K562 (cell line): ENCODE measurements around the gene NET1. TPM values are rescaled to one million over a fixed set of nuclear protein-coding genes. Genes with fewer than 3 reads are reported as not detected.
A peak's percentile ranks its signal among the peaks of the same experiment; 100 is the strongest.

ENCODE experiments used
- BHLHE40 ChIP-seq: IDR thresholded peaks from 2 replicates; pipeline ENCODE4 v1.6.1; 2011; ENCODE audit warnings: low read length, improper control_type of control experiment
- CCAR2 ChIP-seq: fragments of 200-400 bp; formaldehyde crosslinking; IDR thresholded peaks from 2 replicates; pipeline ENCODE4 v1.6.1; 2017; ENCODE audit warnings: mild to moderate bottlenecking, low read depth, low read length
- FOSL1 ChIP-seq: fragments of 200-800 bp; sonication (Bioruptor generic); conservative IDR thresholded peaks from 2 replicates; pipeline ENCODE4 v1.6.1; 2016; ENCODE audit warnings: missing genetic modification characterization, missing compliant biosample characterization
- GATAD2B ChIP-seq: fragments of 450-650 bp; IDR thresholded peaks from 2 replicates; pipeline ENCODE4 v1.6.1; 2017; ENCODE audit warnings: mild to moderate bottlenecking, borderline replicate concordance
- GTF2A2 ChIP-seq: IDR thresholded peaks from 2 replicates; pipeline ENCODE4 v1.6.1; 2016; ENCODE audit warnings: mild to moderate bottlenecking, missing genetic modification characterization, missing compliant biosample characterization
- POLR2A ChIP-seq: fragments of 450-650 bp; conservative IDR thresholded peaks from 2 replicates; pipeline ENCODE4 v1.6.1; 2016
- RBM34 ChIP-seq: fragments of 200-400 bp; formaldehyde crosslinking; IDR thresholded peaks from 2 replicates; pipeline ENCODE4 v1.6.1; 2018; ENCODE audit warnings: low read length, borderline replicate concordance; ENCODE audit not compliant: insufficient read depth
- SREBF1 ChIP-seq: fragments of 150-350 bp; IDR thresholded peaks from 2 replicates; pipeline ENCODE4 v1.6.1; 2014; ENCODE audit warnings: antibody characterized with exemption, low read depth, low read length, borderline replicate concordance
- TEAD1 ChIP-seq, 2 experiments: fragments of 450-650 bp in 1 of 2; sonication (generic) in 1 of 2; formaldehyde crosslinking; IDR thresholded peaks; 2 replicates each; pipeline versions ENCODE4 v1.4.0 to v1.8.0; 2020 to 2022; ENCODE audit warnings: mild to moderate bottlenecking in 2 of 2, missing genetic modification reagents in 1 of 2
- WHSC1 ChIP-seq: IDR thresholded peaks from one replicate; pipeline ENCODE4 v1.6.1; 2012; ENCODE audit warnings: low read length, control low read depth, inconsistent platforms
- XRCC5 ChIP-seq: fragments of 200-400 bp; formaldehyde crosslinking; IDR thresholded peaks from 2 replicates; pipeline ENCODE4 v1.6.1; 2017; ENCODE audit warnings: low read depth, mild to moderate bottlenecking, low read length
- ZBTB7A ChIP-seq: IDR thresholded peaks from 2 replicates; pipeline ENCODE4 v1.6.1; 2011; ENCODE audit warnings: low read depth, mild to moderate bottlenecking, low read length, moderate library complexity, borderline replicate concordance; ENCODE audit not compliant: control insufficient read depth
- ZNF778 ChIP-seq: fragments of 450-650 bp; formaldehyde crosslinking; IDR thresholded peaks from 2 replicates; pipeline ENCODE4 v1.4.0; 2020; ENCODE audit warnings: mild to moderate bottlenecking, moderate library complexity
- polyA plus RNA-seq, 8 experiments: library from polyadenylated mRNA; depleted of rRNA in 4 of 8; stranded (reverse) in 5 of 8; unstranded in 3 of 8; fragments of >200 nt; fragmentation: Nextera tagmentation in 2 of 8; fragmentation: Illumina TruSeq in 1 of 8; extraction: Ambion mirVana in 2 of 8; extraction: Trizol in 1 of 8; gene quantifications; 2 replicates each; pipeline versions ENCODE4 v1.2.1 to v1.2.3, GENCODE V29; 2011 to 2014; ENCODE audit warnings: inconsistent platforms in 1 of 8, missing spikeins in 1 of 8
- total RNA-seq, 7 experiments: library from RNA; depleted of rRNA in 6 of 7; stranded (reverse); fragments of >200 nt in 6 of 7; fragmentation: Illumina TruSeq in 2 of 7; extraction: Trizol in 2 of 7; gene quantifications; 2 replicates each; pipeline versions ENCODE4 v1.2.1 to v1.2.3, GENCODE V29; 2011 to 2021; ENCODE audit warnings: low replicate concordance in 1 of 7
- TF ChIP-seq, protein P1 (sequence below): fragments of 450-650 bp; formaldehyde crosslinking; IDR thresholded peaks from 2 replicates; pipeline ENCODE4 v1.4.0; 2022; ENCODE audit warnings: missing genetic modification characterization
- TF ChIP-seq, protein P2 (sequence below): fragments of 250-450 bp; sonication (Bioruptor Pico); IDR thresholded peaks from 2 replicates; pipeline ENCODE4 v1.5.0; 2021; ENCODE audit warnings: mild to moderate bottlenecking, borderline replicate concordance
- TF ChIP-seq, protein P3 (sequence below), 2 experiments: IDR thresholded peaks in 1 of 2; conservative IDR thresholded peaks in 1 of 2; 2 replicates each; pipeline ENCODE4 v1.6.1; 2016; ENCODE audit warnings: low read depth in 2 of 2, mild to moderate bottlenecking in 1 of 2, missing compliant biosample characterization in 1 of 2, missing genetic modification characterization in 1 of 2, moderate library complexity in 1 of 2
- TF ChIP-seq, protein P4 (sequence below): fragments of 250-450 bp; sonication (Bioruptor Pico); IDR thresholded peaks from 2 replicates; pipeline ENCODE4 v1.8.0; 2022; ENCODE audit warnings: inconsistent platforms

The NET1 gene
- total and polyA plus RNA-seq, 9 of the 15 experiments (the other 6 are each of a cell fraction or from before 2014, with no cell fraction given), result 47.4 to 258 (median 106) TPM

DNA sequence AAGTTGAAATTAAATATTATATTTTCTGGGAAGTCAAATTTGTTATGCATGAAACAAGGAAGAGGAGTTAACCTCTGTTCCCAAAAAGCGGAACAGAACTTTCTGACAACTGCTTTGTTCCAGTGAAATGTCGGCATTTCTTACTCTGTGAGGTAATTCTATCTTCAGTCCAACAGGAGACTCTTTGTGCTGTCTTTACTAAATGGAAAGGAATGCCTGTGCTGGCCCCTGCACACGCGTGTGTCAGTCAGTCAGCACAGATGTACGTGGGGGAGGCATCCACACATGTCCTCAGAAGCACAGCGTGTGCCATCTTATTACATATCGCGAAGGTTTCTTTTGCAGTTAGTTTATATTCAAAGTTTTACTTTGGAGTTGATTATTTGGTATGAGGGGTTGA, 37.5 kb downstream of the NET1 start (continued):
- TF ChIP-seq, protein P1, sequence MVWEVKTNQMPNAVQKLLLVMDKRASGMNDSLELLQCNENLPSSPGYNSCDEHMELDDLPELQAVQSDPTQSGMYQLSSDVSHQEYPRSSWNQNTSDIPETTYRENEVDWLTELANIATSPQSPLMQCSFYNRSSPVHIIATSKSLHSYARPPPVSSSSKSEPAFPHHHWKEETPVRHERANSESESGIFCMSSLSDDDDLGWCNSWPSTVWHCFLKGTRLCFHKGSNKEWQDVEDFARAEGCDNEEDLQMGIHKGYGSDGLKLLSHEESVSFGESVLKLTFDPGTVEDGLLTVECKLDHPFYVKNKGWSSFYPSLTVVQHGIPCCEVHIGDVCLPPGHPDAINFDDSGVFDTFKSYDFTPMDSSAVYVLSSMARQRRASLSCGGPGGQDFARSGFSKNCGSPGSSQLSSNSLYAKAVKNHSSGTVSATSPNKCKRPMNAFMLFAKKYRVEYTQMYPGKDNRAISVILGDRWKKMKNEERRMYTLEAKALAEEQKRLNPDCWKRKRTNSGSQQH (CRISPR knock-in tag), result no peak
- TF ChIP-seq RBM34 (no peak), SREBF1 (no peak), TEAD1 (CRISPR knock-in tag; IDR thresholded peaks at IDR 0.05) (peak; percentile 37 to 68; a peak in 1 of 4 replicates), CCAR2 (no peak), ZBTB7A (no peak), GATAD2B (no peak; the same call in 1 of the 2 replicates), WHSC1 (no peak), XRCC5 (no peak), POLR2A (no peak), BHLHE40 (peak; percentile 66), GTF2A2 (tag) (no peak), FOSL1 (0 out of 2 replicates have a peak, but pooled peaks have one; percentile 14), ZNF778 (no peak)
- TF ChIP-seq, protein P2, sequence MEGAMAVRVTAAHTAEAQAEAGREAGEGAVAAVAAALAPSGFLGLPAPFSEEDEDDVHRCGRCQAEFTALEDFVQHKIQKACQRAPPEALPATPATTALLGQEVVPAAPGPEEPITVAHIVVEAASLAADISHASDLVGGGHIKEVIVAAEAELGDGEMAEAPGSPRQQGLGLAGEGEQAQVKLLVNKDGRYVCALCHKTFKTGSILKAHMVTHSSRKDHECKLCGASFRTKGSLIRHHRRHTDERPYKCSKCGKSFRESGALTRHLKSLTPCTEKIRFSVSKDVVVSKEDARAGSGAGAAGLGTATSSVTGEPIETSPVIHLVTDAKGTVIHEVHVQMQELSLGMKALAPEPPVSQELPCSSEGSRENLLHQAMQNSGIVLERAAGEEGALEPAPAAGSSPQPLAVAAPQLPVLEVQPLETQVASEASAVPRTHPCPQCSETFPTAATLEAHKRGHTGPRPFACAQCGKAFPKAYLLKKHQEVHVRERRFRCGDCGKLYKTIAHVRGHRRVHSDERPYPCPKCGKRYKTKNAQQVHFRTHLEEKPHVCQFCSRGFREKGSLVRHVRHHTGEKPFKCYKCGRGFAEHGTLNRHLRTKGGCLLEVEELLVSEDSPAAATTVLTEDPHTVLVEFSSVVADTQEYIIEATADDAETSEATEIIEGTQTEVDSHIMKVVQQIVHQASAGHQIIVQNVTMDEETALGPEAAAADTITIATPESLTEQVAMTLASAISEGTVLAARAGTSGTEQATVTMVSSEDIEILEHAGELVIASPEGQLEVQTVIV (CRISPR knock-in tag), result no peak
- TF ChIP-seq, protein P3, sequence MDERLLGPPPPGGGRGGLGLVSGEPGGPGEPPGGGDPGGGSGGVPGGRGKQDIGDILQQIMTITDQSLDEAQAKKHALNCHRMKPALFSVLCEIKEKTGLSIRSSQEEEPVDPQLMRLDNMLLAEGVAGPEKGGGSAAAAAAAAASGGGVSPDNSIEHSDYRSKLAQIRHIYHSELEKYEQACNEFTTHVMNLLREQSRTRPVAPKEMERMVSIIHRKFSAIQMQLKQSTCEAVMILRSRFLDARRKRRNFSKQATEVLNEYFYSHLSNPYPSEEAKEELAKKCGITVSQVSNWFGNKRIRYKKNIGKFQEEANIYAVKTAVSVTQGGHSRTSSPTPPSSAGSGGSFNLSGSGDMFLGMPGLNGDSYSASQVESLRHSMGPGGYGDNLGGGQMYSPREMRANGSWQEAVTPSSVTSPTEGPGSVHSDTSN (CRISPR knock-in tag; IDR thresholded peaks at IDR 0.05; ENCODE audit: low read depth), result no peak
- TF ChIP-seq, protein P3 (tag; conservative IDR thresholded peaks at IDR 0.05; ENCODE audit: low read depth), result peak; percentile 21; the same call in 1 of the 2 replicates
- TF ChIP-seq, protein P4, sequence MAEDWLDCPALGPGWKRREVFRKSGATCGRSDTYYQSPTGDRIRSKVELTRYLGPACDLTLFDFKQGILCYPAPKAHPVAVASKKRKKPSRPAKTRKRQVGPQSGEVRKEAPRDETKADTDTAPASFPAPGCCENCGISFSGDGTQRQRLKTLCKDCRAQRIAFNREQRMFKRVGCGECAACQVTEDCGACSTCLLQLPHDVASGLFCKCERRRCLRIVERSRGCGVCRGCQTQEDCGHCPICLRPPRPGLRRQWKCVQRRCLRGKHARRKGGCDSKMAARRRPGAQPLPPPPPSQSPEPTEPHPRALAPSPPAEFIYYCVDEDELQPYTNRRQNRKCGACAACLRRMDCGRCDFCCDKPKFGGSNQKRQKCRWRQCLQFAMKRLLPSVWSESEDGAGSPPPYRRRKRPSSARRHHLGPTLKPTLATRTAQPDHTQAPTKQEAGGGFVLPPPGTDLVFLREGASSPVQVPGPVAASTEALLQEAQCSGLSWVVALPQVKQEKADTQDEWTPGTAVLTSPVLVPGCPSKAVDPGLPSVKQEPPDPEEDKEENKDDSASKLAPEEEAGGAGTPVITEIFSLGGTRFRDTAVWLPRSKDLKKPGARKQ (CRISPR knock-in tag), result no peak
